HCT116 (cell line): Measurements from ENCODE around the gene DBNDD2. TPM values are rescaled to one million over a fixed set of nuclear protein-coding genes. Genes with fewer than 3 reads are reported as not detected.
A peak's percentile ranks its signal among the peaks of the same experiment; 100 is the strongest.

Experiments
- ATAC-seq: fragments of 200-7000 bp; cut with Tn5 transposase; 2 replicates; pipeline ENCODE4 v1.9.1; 2020; ENCODE audit warnings: mild to moderate bottlenecking, moderate library complexity
- BruUV-seq: library from RNA; stranded (reverse); fragments of 400-500 nt; replicated peaks from 2 replicates; lab custom pipeline; 2021; lab: Mats Ljungman, UMichigan
- CTCF ChIA-PET: fragments of 300-600 bp; sonication (Branson Sonifier 250); formaldehyde crosslinking; loops from one replicate; lab custom pipeline; 2021; ENCODE audit warnings: antibody characterized with exemption; lab: Charles Lee
- POLR2A ChIA-PET: fragments of 300-600, 350-600 bp; sonication (Branson Sonifier 250); formaldehyde crosslinking; loops from one replicate; lab custom pipeline; 2021; ENCODE audit warnings: antibody characterized with exemption; lab: Charles Lee
- RAD21 ChIA-PET, 2 experiments: fragments of 300-600 bp; sonication (Branson Sonifier 250); formaldehyde crosslinking; loops; one replicate each; lab custom pipeline; 2023; ENCODE audit warnings: low total read pairs in 2 of 2; ENCODE audit not compliant: uncharacterized antibody in 2 of 2, unreplicated experiment in 2 of 2, low non-redundant PET in 1 of 2; lab: Charles Lee
- DNase-seq: peaks from one replicate; pipeline ENCODE4 v3.0.0-alpha.2; 2010; ENCODE audit warnings: low read depth, low spot score
- H2AFZ ChIP-seq: fragments of 200-600 bp; shearing (Covaris generic), sonication (generic); 2 replicates; pipeline ENCODE4 v1.6.1; 2017; ENCODE audit warnings: low read depth, mixed run types, mixed read lengths, antibody characterized with exemption, low read length; ENCODE audit not compliant: poor library complexity, severe bottlenecking
- H3K27ac ChIP-seq: 2 replicates; pipeline ENCODE4 v1.5.1; 2012; ENCODE audit warnings: low read depth, low read length
- H3K27me3 ChIP-seq: fragments of 200-600 bp; sonication (generic); 2 replicates; pipeline ENCODE4 v1.6.1; 2016; ENCODE audit warnings: mixed run types, low read length, mixed read lengths; ENCODE audit not compliant: insufficient read depth
- H3K36me3 ChIP-seq, 2 experiments: fragments of 200-500 bp in 1 of 2; fragments of 200-600 bp in 1 of 2; sonication (Bioruptor generic) in 1 of 2; sonication (generic) in 1 of 2; 2 replicates each; pipeline versions ENCODE4 v1.5.1 to v1.6.1; 2014 to 2016; ENCODE audit warnings: low read length in 2 of 2, inconsistent platforms in 1 of 2, mixed read lengths in 1 of 2, mixed run types in 1 of 2; ENCODE audit not compliant: insufficient read depth in 2 of 2, control insufficient read depth in 1 of 2
- H3K4me1 ChIP-seq, 2 experiments: fragments of 200-600 bp in 1 of 2; sonication (generic) in 1 of 2; 2 replicates each; pipeline versions ENCODE4 v1.5.1 to v1.6.1; 2012 to 2017; ENCODE audit warnings: low read length in 2 of 2, inconsistent platforms in 1 of 2, mild to moderate bottlenecking in 1 of 2, mixed read lengths in 1 of 2, mixed run types in 1 of 2, moderate library complexity in 1 of 2; ENCODE audit not compliant: insufficient read depth in 2 of 2, control insufficient read depth in 1 of 2
- H3K4me2 ChIP-seq: fragments of 200-600 bp; sonication (generic); 2 replicates; pipeline ENCODE4 v1.6.1; 2017; ENCODE audit warnings: mixed run types, low read length, mixed read lengths
- H3K4me3 ChIP-seq, 2 experiments: fragments of 200-600 bp in 1 of 2; sonication (generic) in 1 of 2; replicated peaks in 1 of 2; 2 replicates each; pipeline ENCODE4 v1.5.1; 2011 to 2016; ENCODE audit warnings: low read length in 2 of 2, control low read depth in 1 of 2, low read depth in 1 of 2, mild to moderate bottlenecking in 1 of 2, mixed read lengths in 1 of 2, mixed run types in 1 of 2
- H3K79me2 ChIP-seq: fragments of 200-600 bp; sonication (generic); 2 replicates; pipeline ENCODE4 v1.6.1; 2017; ENCODE audit warnings: mild to moderate bottlenecking, mixed run types, low read length, moderate library complexity, mixed read lengths; ENCODE audit not compliant: insufficient read depth
- H3K9ac ChIP-seq: fragments of 200-600 bp; sonication (generic); 2 replicates; pipeline ENCODE4 v1.6.1; 2016; ENCODE audit warnings: low read length, mixed read lengths
- H3K9me2 ChIP-seq: fragments of 200-600 bp; sonication (generic), shearing (Covaris generic); 2 replicates; pipeline ENCODE4 v1.6.1; 2017; ENCODE audit warnings: mixed run types, mild to moderate bottlenecking, moderate library complexity; ENCODE audit not compliant: insufficient read depth
- H3K9me3 ChIP-seq, 2 experiments: fragments of 200-500 bp in 1 of 2; fragments of 200-600 bp in 1 of 2; sonication (Bioruptor generic) in 1 of 2; sonication (generic) in 1 of 2; 2 replicates each; pipeline ENCODE4 v1.6.1; 2014 to 2017; ENCODE audit warnings: low read length in 2 of 2, mixed read lengths in 2 of 2, inconsistent platforms in 1 of 2, low read depth in 1 of 2, mild to moderate bottlenecking in 1 of 2, mixed run types in 1 of 2, moderate library complexity in 1 of 2; ENCODE audit not compliant: control insufficient read depth in 1 of 2, insufficient read depth in 1 of 2
- H4K20me1 ChIP-seq: fragments of 200-600 bp; sonication (generic), shearing (Covaris generic); 2 replicates; pipeline ENCODE4 v1.6.1; 2017; ENCODE audit warnings: mixed run types, mild to moderate bottlenecking, moderate library complexity; ENCODE audit not compliant: insufficient read depth
- CBX3 ChIP-seq: IDR thresholded peaks from 2 replicates; pipeline ENCODE4 v1.6.1; 2012; ENCODE audit warnings: low read depth
- EGR1 ChIP-seq: IDR thresholded peaks from 2 replicates; pipeline ENCODE4 v1.6.1; 2012; ENCODE audit warnings: low read depth
- POLR2AphosphoS5 ChIP-seq: IDR thresholded peaks from 2 replicates; pipeline ENCODE4 v1.6.1; 2011; ENCODE audit warnings: mild to moderate bottlenecking, low read depth, low read length, moderate library complexity
- RAD21 ChIP-seq: IDR thresholded peaks from 2 replicates; pipeline ENCODE4 v1.6.1; 2012; ENCODE audit warnings: low read depth, mild to moderate bottlenecking
- SIN3A ChIP-seq: IDR thresholded peaks from 2 replicates; pipeline ENCODE4 v1.6.1; 2012; ENCODE audit warnings: low read depth
- SRF ChIP-seq: IDR thresholded peaks from 2 replicates; pipeline ENCODE4 v1.6.1; 2012; ENCODE audit warnings: low read depth
- TCF7L2 ChIP-seq: IDR thresholded peaks from 2 replicates; pipeline ENCODE4 v1.7.0; 2011; ENCODE audit warnings: borderline replicate concordance, inconsistent platforms; ENCODE audit not compliant: insufficient read depth, insufficient read length; ENCODE audit errors: extremely low read depth
- ZFX ChIP-seq: fragments of 450-650 bp; IDR thresholded peaks from 2 replicates; pipeline ENCODE4 v1.6.1; 2017
- intact Hi-C: fragments of 100-400 bp; cut with micrococcal nuclease; formaldehyde crosslinking; loops from 2 replicates; pipeline ENCODE4 v1.10.0; 2022
- total RNA-seq: library from RNA; stranded (reverse); gene quantifications from one replicate; pipeline ENCODE4 v1.2.1, GENCODE V29; 2021; ENCODE audit not compliant: unreplicated experiment
- TF ChIP-seq, protein P1 (sequence below): IDR thresholded peaks from 2 replicates; pipeline ENCODE4 v1.6.1; 2012
- TF ChIP-seq, protein P2 (sequence below): IDR thresholded peaks from 2 replicates; pipeline ENCODE4 v1.6.1; 2011; ENCODE audit warnings: mild to moderate bottlenecking, low read length, moderate library complexity; ENCODE audit not compliant: insufficient replicate concordance; ENCODE audit errors: extremely low read depth

Gene DBNDD2
- total RNA-seq, 1 experiment from 2014 or later = 44.2 TPM

DNA sequence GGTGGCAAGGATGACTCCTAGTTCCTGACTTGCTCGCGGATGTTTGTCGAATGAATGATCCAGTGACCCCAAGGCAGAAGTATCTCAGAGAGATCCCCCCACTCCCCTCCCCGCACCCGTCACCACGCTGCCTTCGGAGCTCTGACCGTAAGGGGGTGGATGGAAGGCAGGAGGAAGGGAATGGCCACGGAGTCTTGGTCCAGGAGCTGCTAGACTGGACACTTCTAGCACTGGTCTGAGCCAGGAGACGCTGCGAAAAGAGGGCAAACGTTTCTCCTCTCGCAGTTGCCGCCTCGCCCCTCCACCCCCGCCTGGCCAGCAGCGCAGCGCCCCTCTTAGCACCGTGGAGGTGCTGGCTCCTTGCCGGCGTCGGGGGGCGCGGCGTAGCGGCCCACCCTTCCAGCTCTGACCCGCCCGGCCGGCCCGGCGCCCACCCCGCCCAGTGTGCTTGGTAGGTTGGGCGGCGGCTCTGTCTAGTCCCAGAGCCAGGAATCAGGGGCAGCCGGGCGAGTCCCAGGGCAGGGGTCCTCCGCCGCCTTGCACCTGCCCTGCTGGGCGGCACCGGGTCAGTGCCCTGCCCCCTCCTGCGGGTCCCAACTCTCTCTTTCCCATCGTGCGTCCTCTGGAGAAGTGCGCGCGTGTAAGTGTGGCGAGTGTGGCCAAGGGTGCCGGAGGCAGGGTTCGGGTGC lies 2.4 kb upstream of the DBNDD2 start:
- H3K4me1 ChIP-seq = peaks cover 5 to 24% of the 10 kb centered on the region in 2 experiments; a peak in 3 of 4 replicates
- ATAC-seq (peak; percentile 43), DNase-seq (no peak)
- peaks cover 0 to 12% of the 10 kb centered on the region in 2 experiments; a peak in 2 of 4 replicates for H3K9me3 ChIP-seq
- H3K4me2 ChIP-seq = peak overlapping the region; percentile 84
- BruUV-seq = no TSS peak
- no peak overlapping the region for H2AFZ ChIP-seq
- intact Hi-C loops = no loop called here
- POLR2A ChIA-PET = interaction anchor here (1.0 to 1.1 kb wide), 2 partner anchors 18 to 43 kb away, joined by 3 read pairs; partner anchors contain the start of gene SYS1
- peak overlapping the region; percentile 83 for H3K27ac ChIP-seq
- no peaks in the 10 kb centered on the region for H3K27me3 ChIP-seq
- peak overlapping the region; percentile 71 to 76 for H3K4me3 ChIP-seq
- TF ChIP-seq SIN3A = no peak
- no peak for TF ChIP-seq CBX3
- TF ChIP-seq RAD21 = no peak
- no peak for TF ChIP-seq SRF
- TF ChIP-seq ZFX = no peak
- TF ChIP-seq, protein P1, sequence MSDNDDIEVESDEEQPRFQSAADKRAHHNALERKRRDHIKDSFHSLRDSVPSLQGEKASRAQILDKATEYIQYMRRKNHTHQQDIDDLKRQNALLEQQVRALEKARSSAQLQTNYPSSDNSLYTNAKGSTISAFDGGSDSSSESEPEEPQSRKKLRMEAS = no peak
- H4K20me1 ChIP-seq = no peaks in the 10 kb centered on the region
- peaks cover 15% of the 10 kb centered on the region; the same call in 1 of the 2 replicates for H3K79me2 ChIP-seq
- H3K36me3 ChIP-seq = peaks cover 8 to 11% of the 10 kb centered on the region in 2 experiments; a peak in 2 of 4 replicates
- RAD21 ChIA-PET = no interaction called here
- peak overlapping the region; percentile 81 for H3K9ac ChIP-seq
- CTCF ChIA-PET = no interaction called here
- no peaks in the 10 kb centered on the region for H3K9me2 ChIP-seq

DNA sequence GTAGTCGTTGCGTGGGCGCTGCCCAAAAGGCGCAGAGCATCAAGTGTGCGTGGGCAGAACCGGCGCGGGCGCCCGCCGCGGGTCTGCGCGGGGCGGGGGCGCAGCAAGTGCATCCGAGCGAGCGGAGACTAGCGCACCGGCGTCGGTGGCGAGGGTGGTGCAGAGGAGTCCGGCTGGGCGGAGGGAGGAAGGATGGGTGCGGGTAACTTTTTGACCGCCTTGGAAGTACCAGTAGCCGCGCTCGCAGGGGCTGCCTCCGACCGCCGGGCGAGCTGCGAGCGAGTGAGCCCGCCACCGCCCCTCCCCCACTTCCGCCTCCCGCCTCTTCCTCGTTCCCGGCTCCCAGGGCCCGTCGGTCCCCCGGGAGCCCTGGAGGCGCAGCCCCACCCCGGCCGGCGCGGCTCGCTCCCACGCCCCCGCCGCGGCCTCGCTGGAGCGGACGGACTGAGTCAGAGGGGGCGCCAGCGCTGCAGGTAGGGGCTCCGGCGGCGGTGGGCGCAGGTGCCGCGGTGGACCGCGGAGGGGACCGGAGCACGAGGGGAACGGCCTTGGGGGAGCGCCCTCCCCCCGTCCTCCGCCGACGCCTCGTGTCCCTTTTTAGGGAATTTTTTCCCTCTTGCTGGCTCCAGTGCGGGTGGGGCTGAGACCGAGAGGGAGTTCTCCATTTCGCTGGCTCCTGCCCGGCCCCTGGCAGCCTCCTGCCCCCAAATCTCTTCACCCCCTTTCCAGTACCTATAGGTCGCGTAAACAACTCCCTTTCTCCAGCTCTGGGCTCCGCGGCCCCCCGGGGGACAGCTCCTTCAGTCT lies 1.6 kb upstream of the DBNDD2 start:
- no TSS peak for BruUV-seq
- Histone ChIP-seq H3K9ac (peak overlapping the region; percentile 81), H3K9me3 (peaks cover 0 to 5% of the 10 kb centered on the region in 2 experiments; a peak in 1 of 4 replicates), H2AFZ (no peak overlapping the region), H3K79me2 (peaks cover 15% of the 10 kb centered on the region; the same call in 1 of the 2 replicates), H3K27me3 (no peaks in the 10 kb centered on the region), H3K4me1 (peaks cover 5 to 24% of the 10 kb centered on the region in 2 experiments; a peak in 3 of 4 replicates), H3K9me2 (no peaks in the 10 kb centered on the region), H3K27ac (peak overlapping the region; percentile 83), H3K4me3 (peak overlapping the region; percentile 71 to 76), H3K36me3 (peaks cover 8 to 11% of the 10 kb centered on the region in 2 experiments; a peak in 2 of 4 replicates), H3K4me2 (peak overlapping the region; percentile 84), H4K20me1 (no peaks in the 10 kb centered on the region)
- peak; percentile 73 for ATAC-seq
- ChIA-PET RAD21 (no interaction called here), CTCF (interaction anchor here (0.6 kb wide), 1 partner anchor 33 kb away, joined by 3 read pairs; no protein-coding TSS in a partner anchor), POLR2A (interaction anchor here (0.8 to 1.5 kb wide), 6 partner anchors 10 to 83 kb away, joined by 3 to 6 read pairs (median 4); partner anchors contain the start of genes PIGT and SYS1)
- DNase-seq = no peak
- intact Hi-C loops = no loop called here
- TF ChIP-seq, protein P2, sequence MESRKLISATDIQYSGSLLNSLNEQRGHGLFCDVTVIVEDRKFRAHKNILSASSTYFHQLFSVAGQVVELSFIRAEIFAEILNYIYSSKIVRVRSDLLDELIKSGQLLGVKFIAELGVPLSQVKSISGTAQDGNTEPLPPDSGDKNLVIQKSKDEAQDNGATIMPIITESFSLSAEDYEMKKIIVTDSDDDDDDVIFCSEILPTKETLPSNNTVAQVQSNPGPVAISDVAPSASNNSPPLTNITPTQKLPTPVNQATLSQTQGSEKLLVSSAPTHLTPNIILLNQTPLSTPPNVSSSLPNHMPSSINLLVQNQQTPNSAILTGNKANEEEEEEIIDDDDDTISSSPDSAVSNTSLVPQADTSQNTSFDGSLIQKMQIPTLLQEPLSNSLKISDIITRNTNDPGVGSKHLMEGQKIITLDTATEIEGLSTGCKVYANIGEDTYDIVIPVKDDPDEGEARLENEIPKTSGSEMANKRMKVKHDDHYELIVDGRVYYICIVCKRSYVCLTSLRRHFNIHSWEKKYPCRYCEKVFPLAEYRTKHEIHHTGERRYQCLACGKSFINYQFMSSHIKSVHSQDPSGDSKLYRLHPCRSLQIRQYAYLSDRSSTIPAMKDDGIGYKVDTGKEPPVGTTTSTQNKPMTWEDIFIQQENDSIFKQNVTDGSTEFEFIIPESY = no peak
- TF ChIP-seq TCF7L2 (no peak), POLR2AphosphoS5 (peak; percentile 63; the same call in 1 of the 2 replicates), EGR1 (peak; percentile 77), ZFX (peak; percentile 69; the same call in 1 of the 2 replicates)
- TF ChIP-seq, protein P1 = peak; percentile 54
